Suppressor macrophage treated with lipopolysaccharide for 1 hour (primary cell): ENCODE measurements around the gene TRAPPC11.
"Not testable (repeated sequence)": the region's sequence is repeated elsewhere in the genome, so short reads cannot be mapped to it uniquely, and the experiment has no call there.

Source experiments
- DNase-seq, 3 donors: peaks; one replicate each; pipeline ENCODE4 v3.0.0-alpha.2; 2020 to 2022

TRAPPC11 gene

DNA sequence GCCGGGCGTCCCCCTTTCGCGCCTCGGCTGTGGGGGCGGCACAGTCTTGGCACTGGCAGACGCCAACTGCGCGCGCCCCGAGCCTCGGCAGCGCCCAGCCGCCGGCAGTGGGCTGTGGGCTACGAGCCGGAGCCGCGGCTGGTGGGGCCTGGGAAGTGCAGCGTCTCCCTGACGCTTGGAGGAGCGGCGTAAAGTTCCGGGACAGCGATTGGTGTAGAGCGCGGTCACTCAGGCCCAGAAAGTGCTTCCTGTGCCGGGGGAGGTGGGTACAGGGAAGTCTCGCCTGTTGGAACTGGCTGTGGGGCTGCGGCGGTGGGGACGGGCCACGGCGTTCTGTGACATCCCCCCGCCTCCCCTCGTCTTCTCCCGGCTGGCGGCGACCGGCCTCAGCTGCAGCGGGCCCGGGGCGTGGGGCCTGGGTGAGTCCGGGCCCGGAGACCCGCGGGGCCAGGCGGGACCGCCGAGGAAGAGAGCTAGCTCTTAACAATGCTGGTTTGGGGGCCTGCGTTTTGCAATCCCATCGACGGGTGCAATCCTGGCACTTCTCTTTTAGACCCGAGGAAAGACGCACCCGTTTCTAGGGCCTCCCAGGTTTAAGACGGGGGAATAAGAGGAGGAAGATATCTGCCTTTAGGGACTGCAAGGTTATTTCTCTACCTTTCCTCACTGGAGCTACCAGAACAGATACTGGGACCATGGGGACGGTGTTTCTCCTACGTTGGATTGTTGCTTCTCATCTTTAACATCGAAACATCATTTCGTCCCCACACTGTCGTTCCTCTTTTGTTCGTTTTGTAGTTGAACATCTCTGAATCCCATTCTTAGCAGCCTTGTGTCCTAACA lies at the start of gene TRAPPC11, which contains the start of gene RWDD4:
Gene TRAPPC11 (plus strand): TSS at position 265 of the 843 bp plus-strand sequence. CDS start 4,575 bp downstream, outside the sequence.
Gene RWDD4 (minus strand): TSS at position 157 of the 843 bp plus-strand sequence. CDS start 233 bp downstream, outside the sequence.
- DNase-seq = peak; percentile 97 to 99 (median 98)

DNA sequence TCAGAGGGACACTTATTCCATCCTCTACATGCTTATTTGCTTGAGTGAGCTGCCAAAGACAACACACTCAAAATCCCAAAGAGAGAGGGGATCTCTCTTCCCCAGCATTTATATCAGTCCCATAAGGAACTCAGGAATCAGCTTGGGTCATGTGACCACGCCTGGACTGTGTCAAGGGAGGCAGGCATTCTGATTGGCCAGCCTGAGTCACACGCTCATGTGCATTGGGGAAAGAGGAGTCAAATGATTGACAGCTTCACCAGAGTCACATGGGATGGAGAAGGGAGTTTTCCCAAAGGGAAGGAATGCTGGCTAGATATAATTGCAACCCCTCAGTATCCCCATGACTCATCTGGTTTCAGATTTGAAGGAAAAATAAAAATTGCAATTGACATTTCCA lies 49.1 kb upstream of the TRAPPC11 start:
- peak; percentile 53 to 69 (median 60) for DNase-seq

DNA sequence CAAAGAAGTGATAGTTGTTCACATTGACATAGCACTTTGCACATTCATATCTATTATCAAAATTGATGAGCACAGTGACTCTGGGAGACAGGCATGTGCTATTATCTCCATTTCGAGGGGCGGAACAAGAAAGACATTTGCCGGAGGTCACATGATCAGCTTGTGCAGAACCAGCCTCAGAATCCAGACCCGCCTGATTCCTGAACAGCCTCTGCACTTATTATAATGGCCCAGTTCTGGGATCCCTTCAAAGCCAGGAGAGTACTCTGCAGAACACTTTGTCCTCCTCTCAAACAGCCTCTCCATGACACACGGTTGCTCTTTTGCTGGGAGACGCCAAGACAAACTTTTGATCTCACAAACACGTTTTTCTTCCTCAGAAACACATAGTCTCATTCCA lies 48.5 kb upstream of the TRAPPC11 start:
- DNase-seq = no peak

DNA sequence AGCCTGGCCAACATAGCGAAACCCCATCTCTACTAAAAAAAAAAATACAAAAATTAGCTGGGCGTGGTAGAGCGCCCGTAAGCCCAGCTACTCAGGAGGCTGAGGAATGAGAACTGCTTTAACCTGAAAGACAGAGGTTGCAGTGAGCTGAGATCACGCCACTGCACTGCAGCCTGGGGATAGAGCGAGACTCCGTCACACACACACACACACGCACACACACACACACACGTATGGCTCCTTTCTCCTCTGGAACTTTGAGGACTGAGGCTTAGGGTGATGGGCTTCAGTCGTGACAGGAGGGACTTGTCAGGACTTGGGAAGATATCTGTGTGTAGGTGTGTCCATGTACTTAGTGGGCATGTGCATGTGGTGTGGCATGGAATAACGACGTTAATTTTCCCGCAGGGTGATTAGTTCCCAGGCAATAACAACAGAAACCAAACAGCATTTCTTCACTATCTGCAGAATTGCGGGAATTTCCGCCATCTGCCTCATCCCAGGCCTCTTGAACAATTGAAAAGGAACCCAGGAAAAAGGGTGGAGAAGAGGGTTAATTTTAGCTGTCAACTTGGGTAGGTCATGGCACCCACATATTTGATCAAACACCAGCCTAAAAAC lies 47.8 kb upstream of the TRAPPC11 start:
- no peak for DNase-seq

DNA sequence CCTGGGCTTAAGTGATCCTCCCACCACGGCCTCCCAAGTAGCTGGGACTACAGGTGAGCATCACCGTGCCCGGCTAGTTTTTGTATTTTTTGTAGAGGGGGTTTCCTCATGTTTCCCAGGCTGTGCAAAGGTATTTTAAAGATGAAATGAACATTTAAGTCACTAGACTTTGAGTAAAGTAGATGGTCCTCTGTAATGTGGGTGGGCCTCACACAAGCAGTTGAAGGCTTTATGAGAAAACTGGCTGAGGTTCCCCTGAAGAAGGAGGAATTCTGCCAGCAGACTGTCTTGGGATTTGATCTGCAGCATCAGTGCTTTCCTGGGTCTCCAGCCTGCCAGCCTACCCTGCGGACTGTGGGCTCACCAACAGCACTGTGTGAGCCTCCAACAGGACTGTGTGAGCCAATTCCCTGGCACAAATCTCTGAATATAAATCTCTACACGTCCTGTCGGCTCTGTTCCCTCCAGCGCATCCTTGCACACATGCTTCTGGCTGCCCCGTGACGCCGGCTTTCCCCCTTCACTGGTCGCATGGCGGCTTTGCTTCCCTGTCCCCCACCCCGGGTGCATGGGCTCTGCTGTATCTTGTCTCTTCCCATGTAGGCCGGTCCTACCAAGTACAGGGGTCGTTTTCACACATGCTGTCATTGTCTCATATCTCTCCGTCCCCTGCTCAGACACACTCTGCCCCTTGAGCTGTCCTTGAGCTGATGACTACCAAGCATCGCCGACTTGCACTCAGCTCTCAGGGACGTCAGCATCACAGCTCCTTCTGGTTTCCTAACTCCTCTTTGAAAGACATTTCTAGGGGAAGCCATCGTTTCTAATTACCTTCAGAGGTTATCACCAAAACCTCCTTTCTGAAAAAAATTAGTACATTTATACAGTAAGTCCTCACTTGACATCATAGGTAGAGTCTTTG lies 46.5 kb upstream of the TRAPPC11 start:
- DNase-seq = no peak

DNA sequence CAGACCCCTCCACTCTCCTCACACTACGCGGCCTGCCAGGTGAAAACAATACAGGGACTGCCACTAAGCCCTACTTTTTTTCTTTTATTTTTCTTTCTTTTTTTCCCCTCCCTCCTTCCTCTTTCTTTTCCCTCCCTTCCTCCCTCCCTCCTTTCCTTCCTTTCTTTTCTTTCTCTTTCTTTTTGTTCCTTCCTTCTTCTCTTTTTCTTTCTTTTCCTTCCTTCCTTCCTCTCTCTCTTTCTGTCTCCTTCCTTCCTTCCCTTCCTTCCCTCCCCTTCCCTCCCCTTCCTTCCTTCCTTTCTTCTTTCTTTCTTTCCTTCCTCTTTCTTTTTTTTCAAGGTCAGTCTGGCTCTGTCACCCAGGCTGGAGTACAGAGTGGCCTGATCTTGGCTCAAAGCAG lies 42.0 kb upstream of the TRAPPC11 start:
- no peak for DNase-seq

DNA sequence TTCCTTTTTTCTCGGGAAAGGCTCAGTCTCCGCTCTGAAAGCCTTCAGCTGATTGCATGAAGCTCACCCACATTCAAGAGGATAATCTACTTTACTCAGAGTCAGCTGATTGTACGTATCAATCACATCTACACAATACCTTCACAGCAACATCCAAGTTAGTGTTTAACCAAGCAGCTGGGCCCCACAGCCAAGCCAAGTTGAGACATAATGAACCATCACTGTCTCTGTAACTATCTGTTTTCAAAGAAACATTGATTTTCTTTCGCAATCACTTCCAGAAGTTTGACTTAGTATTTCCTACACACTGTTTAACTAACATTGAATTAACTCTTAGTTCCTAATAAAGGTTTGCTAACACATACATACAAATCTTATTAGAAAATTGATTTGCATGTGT lies 40.4 kb upstream of the TRAPPC11 start:
- DNase-seq = no peak

DNA sequence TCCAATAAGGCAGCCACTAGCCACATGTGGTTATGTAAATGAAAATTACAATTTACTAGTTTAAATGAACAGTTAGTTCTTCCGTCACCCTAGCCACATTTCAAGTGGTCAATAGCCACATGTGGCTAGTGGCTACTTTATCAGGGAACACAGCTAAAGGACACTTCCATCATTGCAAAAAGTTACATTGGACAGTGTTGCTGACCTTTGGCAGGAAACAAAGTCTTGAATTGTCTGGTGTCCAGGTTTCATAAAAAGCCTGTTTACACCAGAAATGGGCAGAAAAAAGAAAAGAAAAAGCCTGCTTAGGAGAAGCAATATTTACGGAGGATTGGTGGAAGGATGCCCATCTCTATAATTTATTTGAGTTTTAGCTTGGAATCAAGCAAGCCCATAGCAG lies 38.7 kb upstream of the TRAPPC11 start:
- DNase-seq = no peak

DNA sequence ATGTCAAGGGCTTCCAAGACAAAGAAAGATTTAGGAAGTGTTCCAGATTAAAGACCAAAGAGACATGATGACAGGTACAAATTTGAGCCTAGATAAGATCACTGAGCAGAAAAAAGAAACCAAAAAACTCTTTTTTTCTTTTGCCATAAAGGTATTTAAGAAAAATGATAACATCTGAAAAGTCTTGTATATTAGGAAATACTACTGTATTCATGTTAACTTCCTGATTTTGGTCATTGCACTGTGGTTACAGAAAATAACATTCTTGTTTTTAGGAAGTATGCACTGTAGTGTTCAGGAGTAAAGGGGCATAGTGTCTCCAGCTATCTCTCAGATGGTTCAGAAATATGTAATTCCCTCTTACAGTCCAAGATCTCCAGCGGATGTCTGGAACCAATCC lies 37.2 kb upstream of the TRAPPC11 start:
- DNase-seq = peak; percentile 27 to 73 (median 68)

DNA sequence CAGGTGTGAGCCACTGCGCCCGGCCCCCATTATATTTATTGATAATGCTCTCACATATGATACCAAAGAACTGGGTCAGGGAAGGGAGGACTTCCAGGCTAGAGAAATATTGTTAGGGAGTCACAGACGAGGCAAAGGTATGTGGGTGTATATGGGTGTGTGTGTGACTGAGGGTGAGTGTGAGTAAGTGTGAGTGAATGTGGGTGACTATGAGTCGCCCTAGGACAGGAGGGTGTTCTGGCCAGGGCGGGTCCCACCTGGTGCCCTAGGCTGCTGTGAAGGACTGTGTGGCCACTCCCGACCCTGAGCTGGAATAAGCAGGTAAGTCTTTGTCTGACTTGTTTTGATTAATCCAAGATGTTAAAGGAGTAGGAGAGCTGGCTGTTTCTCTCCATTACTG lies 34.5 kb upstream of the TRAPPC11 start:
- no peak for DNase-seq

DNA sequence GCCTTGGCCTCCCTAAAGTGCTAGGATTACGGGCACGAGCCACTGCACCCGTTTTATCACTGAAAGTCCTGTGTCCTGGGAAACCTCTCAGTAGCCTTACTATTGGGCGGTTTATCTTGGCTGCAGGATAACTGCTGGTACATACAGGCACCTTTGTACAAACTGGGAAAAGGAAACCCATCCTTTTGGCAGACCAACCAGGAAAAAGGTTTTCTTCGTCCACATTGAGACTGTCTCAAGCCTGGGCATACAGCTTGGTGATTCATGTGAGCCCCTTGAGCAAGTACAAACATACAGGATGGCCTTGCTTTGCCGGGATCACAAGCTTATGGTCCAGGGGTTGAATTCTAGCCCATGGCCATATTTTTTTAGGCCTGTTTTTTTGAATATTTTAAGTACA lies 32.9 kb upstream of the TRAPPC11 start:
- DNase-seq = no peak

DNA sequence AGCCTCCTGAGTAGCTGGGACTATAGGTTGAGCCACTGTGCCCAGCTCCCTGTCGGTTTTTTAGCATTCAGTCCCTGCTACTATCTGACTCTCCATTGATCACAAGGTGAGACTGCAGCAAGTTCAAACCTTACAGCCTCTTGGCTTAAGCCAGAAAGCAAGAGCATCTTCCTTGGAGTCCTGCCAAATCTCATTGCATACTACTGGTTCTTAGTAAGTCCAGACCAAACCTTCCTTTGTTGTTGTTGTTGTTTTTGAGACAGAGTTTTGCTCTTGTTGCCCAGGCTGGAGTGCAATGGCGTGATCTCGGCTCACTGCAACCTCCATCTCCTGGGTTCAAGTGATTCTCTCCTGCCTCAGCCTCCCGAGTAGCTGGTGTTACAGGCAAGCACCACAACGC lies 31.8 kb upstream of the TRAPPC11 start:
- not testable (repeated sequence) for DNase-seq

DNA sequence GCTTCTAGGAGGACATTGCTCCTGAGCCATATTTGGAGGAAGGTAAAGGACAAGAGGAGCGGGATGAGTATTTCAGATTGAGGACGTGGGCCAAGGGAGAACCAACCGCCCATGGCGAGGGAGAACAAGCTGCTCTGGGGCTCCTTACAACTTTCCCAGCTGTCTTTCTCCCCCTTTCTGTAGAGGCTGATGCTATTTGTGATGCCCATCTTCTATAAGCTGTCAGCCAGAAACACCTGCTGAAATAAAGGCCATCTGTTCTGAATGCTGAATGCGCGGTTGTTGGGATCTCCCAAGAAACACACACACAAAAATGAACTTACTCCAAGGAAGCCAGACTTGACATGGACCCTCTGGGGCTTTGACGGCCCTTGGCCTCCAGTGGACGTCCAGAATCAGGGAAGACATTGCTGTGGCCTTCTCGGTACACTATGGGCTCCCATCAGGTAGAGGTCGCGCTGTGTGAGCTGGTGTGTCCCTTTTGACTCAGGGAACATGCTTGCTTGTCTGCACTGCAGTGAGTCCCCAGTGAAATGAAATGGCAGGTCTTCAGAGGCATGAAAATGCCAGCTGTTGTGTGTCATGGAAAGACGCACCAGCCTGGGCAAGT lies 31.0 kb upstream of the TRAPPC11 start:
- DNase-seq = no peak

DNA sequence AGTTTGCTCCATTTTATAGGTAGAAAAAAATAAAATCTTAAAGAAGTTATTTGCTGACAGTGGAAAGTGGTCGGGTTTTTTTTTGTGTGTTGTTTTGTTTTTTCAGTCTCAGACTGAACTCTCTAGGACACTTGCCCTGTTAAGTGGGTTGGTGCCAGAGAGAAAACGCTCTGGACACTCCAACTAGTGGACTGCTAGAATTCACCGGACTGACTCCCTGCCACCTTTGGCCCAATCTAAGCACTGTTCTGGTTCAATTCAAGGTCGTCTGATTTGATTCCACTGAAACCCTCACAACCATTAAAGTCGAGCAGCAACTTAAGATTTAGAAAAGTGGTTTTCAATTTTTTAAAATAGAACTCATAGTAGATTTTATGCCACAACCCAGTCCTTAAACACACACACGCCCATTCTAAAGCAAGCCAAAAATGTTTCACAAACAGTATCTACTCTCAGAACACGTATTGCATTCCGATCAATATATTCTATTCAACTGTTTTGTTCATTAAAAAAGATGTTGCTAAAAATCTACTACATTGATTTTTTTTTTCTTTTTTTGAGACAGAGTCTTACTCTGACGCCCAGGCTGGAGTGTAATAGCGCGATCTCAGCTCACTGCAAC lies 27.4 kb upstream of the TRAPPC11 start:
- no peak for DNase-seq

DNA sequence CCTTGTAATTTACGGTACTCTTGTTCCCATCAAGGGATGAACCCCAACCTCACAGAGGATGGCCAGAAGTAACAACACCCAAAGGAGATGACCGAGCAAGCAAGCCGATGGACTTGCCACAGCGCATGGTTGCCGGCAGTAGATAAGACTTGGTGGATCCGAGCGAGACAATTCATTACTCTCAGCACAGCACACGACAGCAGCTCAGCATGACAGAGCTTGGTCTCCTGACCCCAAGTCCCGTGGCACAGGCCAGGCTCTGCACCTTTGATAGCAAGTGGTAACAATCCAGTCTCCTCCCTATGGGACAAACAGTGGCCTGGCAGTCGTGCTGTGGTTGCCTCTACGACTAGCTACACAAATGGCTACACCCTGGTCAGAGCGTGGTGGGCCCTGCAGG lies 26.4 kb upstream of the TRAPPC11 start:
- no peak for DNase-seq

DNA sequence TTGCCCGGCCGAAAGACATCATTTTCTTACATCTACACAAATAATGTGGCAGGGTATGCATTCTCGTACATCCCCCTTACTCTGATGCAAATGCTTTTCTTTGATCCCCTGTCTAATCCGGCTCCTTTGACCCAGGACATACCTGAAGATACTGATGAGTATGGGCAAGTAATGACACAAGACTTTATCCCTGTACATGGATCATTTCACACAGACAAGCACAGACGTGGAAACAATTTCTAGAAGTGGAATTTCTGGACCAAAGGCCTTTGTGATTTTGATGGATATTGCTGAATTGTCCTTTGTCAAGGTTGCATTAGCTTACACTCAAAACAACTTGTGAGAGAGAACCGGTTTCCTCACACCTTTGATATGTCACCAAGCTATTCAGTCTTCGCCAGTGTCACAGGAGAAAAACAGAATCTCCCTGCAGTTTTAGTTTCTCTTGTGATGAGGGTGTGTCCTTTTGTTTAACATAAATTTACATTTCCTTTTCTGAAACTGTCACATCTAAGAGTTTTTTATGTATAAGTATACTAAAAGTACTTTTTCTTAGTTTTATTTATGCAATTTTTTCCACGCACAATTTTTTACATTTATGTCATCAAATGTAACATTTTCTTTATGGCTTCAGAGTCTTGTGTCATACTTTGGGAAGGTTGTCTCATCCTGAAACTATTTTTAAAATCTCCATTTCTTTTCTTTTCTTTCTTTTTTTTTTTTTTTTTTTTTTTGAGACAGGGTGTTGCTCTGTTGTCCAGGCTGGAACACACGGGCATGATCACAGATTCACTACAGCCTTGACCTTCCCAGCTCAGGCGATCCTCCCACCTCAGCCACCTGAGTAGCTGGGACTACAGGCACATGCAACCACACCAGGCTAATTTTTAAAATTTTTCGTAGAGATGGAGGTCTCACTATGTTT lies 25.4 kb upstream of the TRAPPC11 start:
- no peak for DNase-seq

DNA sequence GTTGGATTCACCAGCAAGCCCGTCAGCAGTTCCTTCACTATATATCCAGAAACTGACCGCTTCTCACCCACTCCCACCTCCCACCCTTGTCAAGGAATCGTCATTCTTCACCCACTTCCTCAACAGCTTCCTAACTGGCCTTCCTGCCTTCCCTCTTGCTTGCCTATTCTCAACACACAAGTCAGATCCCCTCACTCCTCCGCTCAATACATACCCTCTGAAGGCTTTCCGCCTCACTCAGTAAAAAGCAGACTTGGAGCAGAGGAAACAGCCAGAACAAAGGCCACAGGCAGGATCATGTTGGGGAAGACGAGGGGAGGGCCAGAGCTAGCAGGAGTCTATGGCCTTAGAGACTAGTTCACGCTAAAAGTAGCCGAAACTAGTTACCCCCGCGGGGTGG lies 23.8 kb upstream of the TRAPPC11 start:
- peak; percentile 6 to 28 (median 19) for DNase-seq

DNA sequence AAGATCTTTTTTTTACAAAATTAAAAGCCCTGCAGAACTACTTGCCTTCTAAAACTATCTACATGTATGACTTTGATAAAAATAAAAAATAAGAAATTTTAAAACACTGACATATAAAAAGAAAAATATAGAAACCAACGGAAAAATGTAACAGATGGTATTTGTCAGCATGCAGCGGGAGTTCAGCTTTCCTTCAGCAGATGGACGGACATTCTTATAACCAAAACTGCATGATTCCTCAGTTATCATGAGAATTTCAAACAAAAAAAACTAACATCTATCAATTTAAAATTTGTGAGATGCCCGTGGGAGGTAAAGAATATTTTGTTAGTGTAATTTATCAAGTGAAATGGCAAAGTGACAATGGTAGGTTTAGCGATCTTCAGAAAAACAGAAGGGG lies 23.4 kb upstream of the TRAPPC11 start:
- no peak for DNase-seq

DNA sequence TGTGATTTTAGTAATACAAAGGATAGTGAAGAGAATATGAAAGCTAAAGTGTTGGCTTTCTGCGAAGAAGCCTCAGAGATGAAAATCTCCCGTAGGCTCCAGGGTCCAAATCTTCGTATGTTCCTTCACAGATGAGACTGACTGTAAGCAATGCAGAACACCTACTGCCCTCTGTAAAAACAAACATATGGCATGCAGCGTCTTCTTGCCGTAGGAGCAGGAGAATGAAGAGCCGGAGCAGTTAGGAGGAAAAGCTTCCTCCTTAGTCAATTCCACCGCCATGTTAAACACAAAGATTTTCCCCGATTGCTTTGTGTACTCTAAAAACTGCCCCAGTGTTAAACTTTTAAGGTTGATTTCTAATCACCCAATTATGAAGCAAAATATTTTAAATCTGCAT lies 22.6 kb upstream of the TRAPPC11 start:
- no peak for DNase-seq

DNA sequence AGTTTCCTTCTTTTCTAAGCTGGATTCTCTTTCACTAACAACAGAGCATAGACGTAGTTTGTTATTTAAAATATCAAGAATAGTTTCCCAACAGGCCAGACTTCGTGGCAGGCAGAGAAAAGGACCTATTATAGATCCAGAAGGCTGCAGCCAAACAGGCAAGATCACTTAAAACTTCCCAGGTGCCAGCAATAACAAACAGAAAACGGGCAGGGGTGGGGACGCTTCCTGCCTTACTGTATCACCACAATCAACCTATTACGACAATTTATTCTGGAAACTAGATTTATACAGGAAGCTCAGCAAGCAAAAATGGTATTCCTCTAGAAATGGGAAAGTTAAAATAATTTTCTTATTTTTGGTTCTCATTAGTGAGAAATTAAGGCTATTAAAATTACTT lies 22.2 kb upstream of the TRAPPC11 start:
- DNase-seq = no peak

DNA sequence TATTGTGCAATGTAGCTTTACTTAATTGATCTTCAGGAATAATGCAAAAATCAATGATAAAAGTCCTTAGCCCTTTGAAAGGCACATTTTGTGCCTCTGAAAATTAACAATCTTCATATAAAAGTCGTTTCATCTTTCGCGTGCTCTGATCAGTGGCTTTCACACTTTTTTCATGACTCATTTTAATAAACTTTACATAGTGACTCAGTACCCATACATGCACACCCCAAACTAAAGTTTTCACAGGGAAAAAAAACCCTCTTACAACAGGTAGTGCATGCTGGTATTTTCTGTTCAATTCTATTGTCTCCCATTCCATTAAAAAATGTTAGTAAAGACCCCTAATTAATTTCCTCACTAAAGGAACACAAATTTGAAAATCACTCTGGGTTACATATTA lies 21.6 kb upstream of the TRAPPC11 start:
- no peak for DNase-seq
